Activated naive CD4-positive, alpha-beta T cell treated with anti-CD3 and anti-CD28 coated beads, Interleukin-2, amount 50 U/mL, for 72 hours (primary cell): ENCODE results near the gene CLEC4F. TPM values are rescaled to one million over a fixed set of nuclear protein-coding genes. Genes with fewer than 3 reads are reported as not detected.

Experiments used
- ATAC-seq, 2 donors: fragments of 150-1000 bp; cut with Tn5 transposase; 2 replicates each; pipeline ENCODE4 v1.10.0; 2021; ENCODE audit warnings: mild to moderate bottlenecking in 2 of 2, moderate library complexity in 2 of 2
- DNase-seq, 2 donors: peaks; one replicate each; pipeline ENCODE4 v3.0.0; 2021 to 2022; ENCODE audit warnings: low spot score in 2 of 2
- H3K27ac Mint-ChIP-seq, 2 donors: one replicate each; pipeline ENCODE4 v1.8.0; 2022; ENCODE audit warnings: mild to moderate bottlenecking in 2 of 2, mixed read lengths in 2 of 2
- H3K36me3 Mint-ChIP-seq, 2 donors: one replicate each; pipeline ENCODE4 v1.8.0; 2022; ENCODE audit warnings: mixed read lengths in 2 of 2
- H3K9me3 Mint-ChIP-seq, 2 donors: one replicate each; pipeline ENCODE4 v1.8.0; 2022; ENCODE audit warnings: mixed read lengths in 2 of 2
- total RNA-seq, 2 donors: library from RNA; stranded (reverse); gene quantifications; one replicate each; pipeline ENCODE4 v1.2.3, GENCODE V29; 2022

The CLEC4F gene
- 1 to 10 TPM in 1 of 2 donors, not detected in 1; 3.7 TPM for total RNA-seq

GRCh38 chr2:70820499-70820898, at the start of gene CLEC4F:
CLEC4F (minus strand) TSS chr2:70820599; CDS start chr2:70820523, 76 bp downstream.
- no peak for DNase-seq
- peaks cover 0 to 17% of the 10 kb centered on the region in 2 donors for H3K36me3 Mint-ChIP-seq
- no peak for ATAC-seq
- peak within 1 kb of the TSS in 1 of 2 donors; percentile 47 for H3K27ac Mint-ChIP-seq
- H3K9me3 Mint-ChIP-seq: peaks cover 0 to 5% of the 10 kb centered on the region in 2 donors

- no peak for DNase-seq
- Mint-ChIP-seq H3K9me3 (no peaks in the 10 kb centered on the region), H3K27ac (no peak overlapping the region), H3K36me3 (no peaks in the 10 kb centered on the region)
- no peak for ATAC-seq
Measured at GRCh38 chr2:70868970-70869369, 48.6 kb upstream of the CLEC4F start.

- H3K27ac Mint-ChIP-seq: no peak overlapping the region
- no peaks in the 10 kb centered on the region for H3K9me3 Mint-ChIP-seq
- peak; percentile 67 to 86 for DNase-seq
- H3K36me3 Mint-ChIP-seq: no peaks in the 10 kb centered on the region
- peak; percentile 86 to 89 for ATAC-seq
Measured at GRCh38 chr2:70861777-70862625, 41.6 kb upstream of the CLEC4F start.

GRCh38 chr2:70855667-70856066, 35.3 kb upstream of the CLEC4F start:
- H3K9me3 Mint-ChIP-seq: no peaks in the 10 kb centered on the region
- no peaks in the 10 kb centered on the region for H3K36me3 Mint-ChIP-seq
- no peak for DNase-seq
- no peak overlapping the region for H3K27ac Mint-ChIP-seq
- no peak for ATAC-seq

- Mint-ChIP-seq H3K36me3 (no peaks in the 10 kb centered on the region), H3K9me3 (no peaks in the 10 kb centered on the region), H3K27ac (peak overlapping the region in 1 of 2 donors; percentile 11)
- ATAC-seq (peak in 1 of 2 donors; percentile 9), DNase-seq (no peak)
Measured at GRCh38 chr2:70854411-70854810, 34.0 kb upstream of the CLEC4F start.

GRCh38 chr2:70852824-70853223, 32.4 kb upstream of the CLEC4F start:
- no peak for DNase-seq
- Mint-ChIP-seq H3K36me3 (no peaks in the 10 kb centered on the region), H3K9me3 (peaks cover 0 to 7% of the 10 kb centered on the region in 2 donors), H3K27ac (peak overlapping the region in 1 of 2 donors; percentile 5)
- no peak for ATAC-seq

GRCh38 chr2:70851704-70852103, 31.3 kb upstream of the CLEC4F start:
- ATAC-seq: peak; percentile 97
- peaks cover 0 to 7% of the 10 kb centered on the region in 2 donors for H3K9me3 Mint-ChIP-seq
- H3K27ac Mint-ChIP-seq: peak overlapping the region; percentile 79 to 81
- H3K36me3 Mint-ChIP-seq: no peaks in the 10 kb centered on the region
- peak in 1 of 2 donors; percentile 43 for DNase-seq

GRCh38 chr2:70850925-70851324, 30.5 kb upstream of the CLEC4F start:
- no peak for DNase-seq
- Mint-ChIP-seq H3K27ac (peak overlapping the region in 1 of 2 donors; percentile 81), H3K36me3 (peaks cover 0 to 6% of the 10 kb centered on the region in 2 donors), H3K9me3 (peaks cover 0 to 12% of the 10 kb centered on the region in 2 donors)
- ATAC-seq: peak in 1 of 2 donors; percentile 23

GRCh38 chr2:70842401-70842800, 22.0 kb upstream of the CLEC4F start:
- DNase-seq: no peak
- Mint-ChIP-seq H3K9me3 (peaks cover 0 to 20% of the 10 kb centered on the region in 2 donors), H3K27ac (no peak overlapping the region), H3K36me3 (peaks cover 11 to 23% of the 10 kb centered on the region in 2 donors)
- ATAC-seq: no peak

GRCh38 chr2:70837980-70838925, 17.9 kb upstream of the CLEC4F start:
- ATAC-seq (no peak), DNase-seq (no peak)
- Mint-ChIP-seq H3K36me3 (peaks cover 6 to 12% of the 10 kb centered on the region in 2 donors), H3K27ac (no peak overlapping the region), H3K9me3 (peaks cover 0 to 6% of the 10 kb centered on the region in 2 donors)

- H3K36me3 Mint-ChIP-seq: no peaks in the 10 kb centered on the region
- no peaks in the 10 kb centered on the region for H3K9me3 Mint-ChIP-seq
- H3K27ac Mint-ChIP-seq: peak within 1 kb of the TSS in 1 of 2 donors; percentile 53
- ATAC-seq (no peak), DNase-seq (no peak)
Measured at GRCh38 chr2:70835643-70836042, 15.2 kb upstream of the CLEC4F start, which contains the start of gene CD207. CD207 (minus strand) TSS chr2:70835816; CDS start chr2:70835776, 40 bp downstream.

GRCh38 chr2:70834881-70835280, 14.5 kb upstream of the CLEC4F start:
- Mint-ChIP-seq H3K27ac (peak overlapping the region in 1 of 2 donors; percentile 53), H3K9me3 (no peaks in the 10 kb centered on the region), H3K36me3 (peaks cover 0 to 4% of the 10 kb centered on the region in 2 donors)
- ATAC-seq (no peak), DNase-seq (no peak)

- DNase-seq (no peak), ATAC-seq (no peak)
- Mint-ChIP-seq H3K9me3 (peaks cover 0 to under 1% of the 10 kb centered on the region in 2 donors), H3K36me3 (peaks cover 0 to 7% of the 10 kb centered on the region in 2 donors), H3K27ac (no peak overlapping the region)
Measured at GRCh38 chr2:70834106-70834505, 13.7 kb upstream of the CLEC4F start.

- Mint-ChIP-seq H3K27ac (no peak overlapping the region), H3K9me3 (peaks cover 0 to 5% of the 10 kb centered on the region in 2 donors), H3K36me3 (peaks cover 0 to 11% of the 10 kb centered on the region in 2 donors)
- ATAC-seq (no peak), DNase-seq (no peak)
Measured at GRCh38 chr2:70833246-70833645, 12.8 kb upstream of the CLEC4F start.

GRCh38 chr2:70832386-70832785, 12.0 kb upstream of the CLEC4F start:
- ATAC-seq (no peak), DNase-seq (no peak)
- H3K27ac Mint-ChIP-seq: no peak overlapping the region
- H3K9me3 Mint-ChIP-seq: peaks cover 0 to 5% of the 10 kb centered on the region in 2 donors
- peaks cover 0 to 11% of the 10 kb centered on the region in 2 donors for H3K36me3 Mint-ChIP-seq

- DNase-seq (no peak), ATAC-seq (no peak)
- peaks cover 0 to 11% of the 10 kb centered on the region in 2 donors for H3K36me3 Mint-ChIP-seq
- H3K9me3 Mint-ChIP-seq: peaks cover 0 to 5% of the 10 kb centered on the region in 2 donors
- H3K27ac Mint-ChIP-seq: no peak overlapping the region
Measured at GRCh38 chr2:70831861-70832260, 11.5 kb upstream of the CLEC4F start.
